CD14-positive monocyte (primary cell): ENCODE data around the gene TMEM92. TPM values are rescaled to one million over a fixed set of nuclear protein-coding genes. Genes with fewer than 3 reads are reported as not detected.
"Not testable (repeated sequence)": the region's sequence is repeated elsewhere in the genome, so short reads cannot be mapped to it uniquely, and the experiment has no call there.

Source experiments
- DNase-seq, 3 donors: peaks; one replicate each; pipeline ENCODE4 v3.0.0-alpha.2; 2011 to 2022
- H2AFZ ChIP-seq: 2 replicates; pipeline ENCODE4 v1.6.0; 2012; ENCODE audit warnings: mild to moderate bottlenecking, low read depth, low read length, inconsistent platforms; ENCODE audit not compliant: insufficient read depth, poor library complexity, severe bottlenecking
- H3K27ac ChIP-seq, 2 donors: 1 replicate in 1 of 2; 2 replicates in 1 of 2; pipeline ENCODE4 v1.5.1; 2012 to 2013; ENCODE audit warnings: low read length in 2 of 2, control low read depth in 1 of 2, inconsistent platforms in 1 of 2, low read depth in 1 of 2, mild to moderate bottlenecking in 1 of 2
- H3K27me3 ChIP-seq, 2 donors: one replicate each; pipeline versions ENCODE4 v1.6.0 to v1.6.1; 2011 to 2013; ENCODE audit warnings: low read length in 2 of 2; ENCODE audit not compliant: control insufficient read depth in 2 of 2, insufficient read depth in 2 of 2
- H3K36me3 ChIP-seq, 2 donors: replicated peaks in 1 of 2; 1 replicate in 1 of 2; 2 replicates in 1 of 2; pipeline versions ENCODE4 v1.5.1 to v1.6.1; 2012 to 2013; ENCODE audit warnings: low read length in 2 of 2, control low read depth in 1 of 2, inconsistent platforms in 1 of 2, mild to moderate bottlenecking in 1 of 2; ENCODE audit not compliant: insufficient read depth in 2 of 2, control insufficient read depth in 1 of 2
- H3K4me1 ChIP-seq, 2 donors: 1 replicate in 1 of 2; 2 replicates in 1 of 2; pipeline versions ENCODE4 v1.5.1 to v1.6.1; 2012 to 2013; ENCODE audit warnings: low read length in 2 of 2, control low read depth in 1 of 2, inconsistent platforms in 1 of 2, mild to moderate bottlenecking in 1 of 2, moderate library complexity in 1 of 2; ENCODE audit not compliant: insufficient read depth in 2 of 2, control insufficient read depth in 1 of 2
- H3K4me2 ChIP-seq: replicated peaks from 2 replicates; pipeline ENCODE3; 2012; ENCODE audit warnings: low read length, moderate library complexity, mild to moderate bottlenecking; ENCODE audit not compliant: poor library complexity, severe bottlenecking; ENCODE audit errors: extremely low read depth
- H3K4me3 ChIP-seq, 3 experiments: fragments of 200-600 bp in 1 of 3; sonication (generic) in 1 of 3; replicated peaks in 1 of 3; 1 replicate in 2 of 3; 2 replicates in 1 of 3; pipeline ENCODE4 v1.5.1; 2011 to 2013; ENCODE audit warnings: low read length in 3 of 3, mild to moderate bottlenecking in 3 of 3, control low read depth in 2 of 3, low read depth in 2 of 3, inconsistent platforms in 1 of 3, moderate library complexity in 1 of 3
- H3K79me2 ChIP-seq: 2 replicates; pipeline ENCODE4 v1.6.0; 2012; ENCODE audit warnings: mild to moderate bottlenecking, control low read depth, inconsistent platforms, low read length, moderate library complexity; ENCODE audit not compliant: insufficient read depth
- H3K9ac ChIP-seq: 2 replicates; pipeline ENCODE4 v1.6.0; 2017; ENCODE audit warnings: low read length, mild to moderate bottlenecking; ENCODE audit not compliant: insufficient read depth, poor library complexity, severe bottlenecking
- H3K9me3 ChIP-seq, 2 donors: replicated peaks in 1 of 2; 1 replicate in 1 of 2; 2 replicates in 1 of 2; pipeline versions ENCODE4 v1.5.1 to v1.6.1; 2012 to 2013; ENCODE audit warnings: low read length in 2 of 2, control low read depth in 1 of 2; ENCODE audit not compliant: control insufficient read depth in 1 of 2, insufficient read depth in 1 of 2
- H4K20me1 ChIP-seq: 2 replicates; pipeline ENCODE4 v1.6.0; 2012; ENCODE audit warnings: mild to moderate bottlenecking, low read length, control low read depth, moderate library complexity; ENCODE audit not compliant: insufficient read depth
- H3K27ac Mint-ChIP-seq, 7 donors: one replicate each; pipeline ENCODE4 v1.8.0; 2020; ENCODE audit warnings: mild to moderate bottlenecking in 7 of 7, mixed read lengths in 7 of 7, moderate library complexity in 6 of 7, inconsistent platforms in 2 of 7
- H3K27me3 Mint-ChIP-seq, 3 donors: one replicate each; pipeline ENCODE4 v1.8.0; 2021 to 2022; ENCODE audit warnings: low read depth in 3 of 3, mild to moderate bottlenecking in 3 of 3, mixed read lengths in 3 of 3, moderate library complexity in 3 of 3, inconsistent platforms in 1 of 3
- H3K36me3 Mint-ChIP-seq, 2 donors: one replicate each; pipeline ENCODE4 v1.8.0; 2020; ENCODE audit warnings: mixed read lengths in 2 of 2, inconsistent platforms in 1 of 2, mild to moderate bottlenecking in 1 of 2
- H3K4me1 Mint-ChIP-seq: one replicate; pipeline ENCODE4 v1.8.0; 2020; ENCODE audit warnings: mild to moderate bottlenecking, mixed read lengths
- H3K4me3 Mint-ChIP-seq, 2 donors: one replicate each; pipeline ENCODE4 v1.8.0; 2020; ENCODE audit warnings: mild to moderate bottlenecking in 2 of 2, mixed read lengths in 2 of 2, moderate library complexity in 1 of 2
- H3K9me3 Mint-ChIP-seq, 7 donors: one replicate each; pipeline ENCODE4 v1.8.0; 2020 to 2022; ENCODE audit warnings: mixed read lengths in 7 of 7, mild to moderate bottlenecking in 6 of 7, moderate library complexity in 6 of 7, inconsistent platforms in 2 of 7
- CTCF ChIP-seq: fragments of 200-600 bp; IDR thresholded peaks from one replicate; pipeline ENCODE4 v1.8.0; 2022; ENCODE audit warnings: antibody characterized with exemption, mild to moderate bottlenecking
- WGBS: methylation state at CpG from one replicate; pipeline ENCODE4 v1.1.5; 2013; ENCODE audit warnings: missing lambda C conversion rate; ENCODE audit not compliant: insufficient coverage; 5-methylcytosine and 5-hydroxymethylcytosine counted together
- intact Hi-C, 2 donors: fragments of 100-400 bp; cut with micrococcal nuclease; formaldehyde crosslinking; loops; one replicate each; pipeline versions ENCODE4 v1.15.0 to v1.15.1; 2023
- polyA plus RNA-seq, 3 donors: library from polyadenylated mRNA; depleted of rRNA in 1 of 3; unstranded in 2 of 3; stranded (reverse) in 1 of 3; fragments of 300-500 nt in 2 of 3; fragments of >200 nt in 1 of 3; fragmentation: Illumina TruSeq in 2 of 3; gene quantifications; 1 replicate in 2 of 3; 2 replicates in 1 of 3; pipeline ENCODE4 v1.2.3, GENCODE V29; 2012 to 2021

Gene TMEM92
- polyA plus RNA-seq, 3 donors: not detected

- TF ChIP-seq CTCF: no peak
- no peaks in the 10 kb centered on the region for H3K4me1 ChIP-seq
- Mint-ChIP-seq H3K36me3 (no peaks in the 10 kb centered on the region), H3K9me3 (no peaks in the 10 kb centered on the region), H3K4me1 (no peaks in the 10 kb centered on the region), H3K4me3 (no peak overlapping the region), H3K27ac (no peak overlapping the region), H3K27me3 (peaks cover 9 to 14% (median 12%) of the 10 kb centered on the region in 3 donors)
- WGBS: 89% methylated on average over 4 of the region's 6 CpGs
- no peak for DNase-seq
- no peaks in the 10 kb centered on the region for H3K36me3 ChIP-seq
- H3K79me2 ChIP-seq: no peaks in the 10 kb centered on the region
- H3K4me3 ChIP-seq: no peak overlapping the region
- no peak overlapping the region for H3K4me2 ChIP-seq
- intact Hi-C loops: no loop called here
- no peaks in the 10 kb centered on the region for H4K20me1 ChIP-seq
- H2AFZ ChIP-seq: no peak overlapping the region
- H3K27ac ChIP-seq: no peak overlapping the region
- H3K27me3 ChIP-seq: peaks cover 0 to 2% of the 10 kb centered on the region in 2 donors
- H3K9me3 ChIP-seq: no peaks in the 10 kb centered on the region
- H3K9ac ChIP-seq: no peak overlapping the region
These were observed 40.3 kb downstream of the TMEM92 start for GRCh38 chr17:50314456-50315011.

GRCh38 chr17:50316016-50316587 lies 41.8 kb downstream of the TMEM92 start:
- no peak for DNase-seq
- peaks cover 3 to 9% (median 6%) of the 10 kb centered on the region in 3 donors for H3K27me3 Mint-ChIP-seq
- Histone ChIP-seq H3K4me2 (no peak overlapping the region), H3K4me1 (no peaks in the 10 kb centered on the region), H3K36me3 (no peaks in the 10 kb centered on the region), H2AFZ (no peak overlapping the region), H3K27ac (no peak overlapping the region), H3K9me3 (no peaks in the 10 kb centered on the region), H3K9ac (no peak overlapping the region), H3K27me3 (peaks cover 0 to 2% of the 10 kb centered on the region in 2 donors), H3K4me3 (no peak overlapping the region), H4K20me1 (no peaks in the 10 kb centered on the region), H3K79me2 (no peaks in the 10 kb centered on the region)
- no CpG with 5 or more reads among the region's 3 CpGs for WGBS
- TF ChIP-seq CTCF: no peak
- no peak overlapping the region for H3K27ac Mint-ChIP-seq
- no peaks in the 10 kb centered on the region for H3K9me3 Mint-ChIP-seq
- no peaks in the 10 kb centered on the region for H3K4me1 Mint-ChIP-seq
- H3K4me3 Mint-ChIP-seq: no peak overlapping the region
- intact Hi-C loops: no loop called here
- no peaks in the 10 kb centered on the region for H3K36me3 Mint-ChIP-seq

- H3K36me3 ChIP-seq, intact Hi-C loops, DNase-seq, H3K4me1 Mint-ChIP-seq, H3K4me1 ChIP-seq, H2AFZ ChIP-seq, H3K9ac ChIP-seq, H3K79me2 ChIP-seq, H4K20me1 ChIP-seq, H3K36me3 Mint-ChIP-seq, H3K9me3 Mint-ChIP-seq, H3K27ac Mint-ChIP-seq, H3K4me2 ChIP-seq, H3K4me3 Mint-ChIP-seq, H3K27ac ChIP-seq, H3K4me3 ChIP-seq, H3K27me3 ChIP-seq, H3K27me3 Mint-ChIP-seq, H3K9me3 ChIP-seq: not testable (repeated sequence)
- WGBS: no CpG with 5 or more reads among the region's 2 CpGs
These were observed 42.4 kb downstream of the TMEM92 start for GRCh38 chr17:50316660-50317059.
